ENCODE results near the gene DPP6. TPM values are rescaled to one million over a fixed set of nuclear protein-coding genes. Genes with fewer than 3 reads are reported as not detected.

DPP6 gene
- total RNA-seq, 1 experiment from 2014 or later, result 1.1 TPM

- Histone ChIP-seq H3K27me3 (ENCODE audit: control insufficient read depth, insufficient read depth, low read length) (no peaks in the 10 kb centered on the region), H3K4me3 (ENCODE audit: insufficient read depth, low read depth, low read length) (no peak overlapping the region), H3K36me3 (replicated peaks; ENCODE audit: control insufficient read depth, insufficient read depth, low read length) (no peaks in the 10 kb centered on the region)
- DNase-seq, result no peak
Measured at GRCh38 chr7:154783281-154783909, 731.2 kb downstream of the DPP6 start.

- Histone ChIP-seq H3K4me3 (ENCODE audit: insufficient read depth, low read depth, low read length) (no peak overlapping the region), H3K27me3 (ENCODE audit: control insufficient read depth, insufficient read depth, low read length) (no peaks in the 10 kb centered on the region), H3K36me3 (replicated peaks; ENCODE audit: control insufficient read depth, insufficient read depth, low read length) (no peaks in the 10 kb centered on the region)
- no peak for DNase-seq
Measured at GRCh38 chr7:154785898-154786297, 733.7 kb downstream of the DPP6 start.

GRCh38 chr7:154789404-154789803 lies 737.2 kb downstream of the DPP6 start:
- no peak overlapping the region for H3K4me3 ChIP-seq (ENCODE audit: insufficient read depth, low read depth, low read length)
- DNase-seq, result peak; percentile 63

GRCh38 chr7:154791611-154792010 lies 739.4 kb downstream of the DPP6 start:
- no peak overlapping the region for H3K4me3 ChIP-seq (ENCODE audit: insufficient read depth, low read depth, low read length)
- no peak for DNase-seq
- peaks cover 2% of the 10 kb centered on the region; the same call in 1 of the 2 replicates for H3K27me3 ChIP-seq (ENCODE audit: control insufficient read depth, insufficient read depth, low read length)
- no peaks in the 10 kb centered on the region for H3K36me3 ChIP-seq (replicated peaks; ENCODE audit: control insufficient read depth, insufficient read depth, low read length)

More at GRCh38 chr7:154789404-154789803, 737.2 kb downstream of the DPP6 start:
- Histone ChIP-seq H3K27me3 (ENCODE audit: control insufficient read depth, insufficient read depth, low read length) (peaks cover 2% of the 10 kb centered on the region; the same call in 1 of the 2 replicates), H3K36me3 (replicated peaks; ENCODE audit: control insufficient read depth, insufficient read depth, low read length) (no peaks in the 10 kb centered on the region)

DNA sequence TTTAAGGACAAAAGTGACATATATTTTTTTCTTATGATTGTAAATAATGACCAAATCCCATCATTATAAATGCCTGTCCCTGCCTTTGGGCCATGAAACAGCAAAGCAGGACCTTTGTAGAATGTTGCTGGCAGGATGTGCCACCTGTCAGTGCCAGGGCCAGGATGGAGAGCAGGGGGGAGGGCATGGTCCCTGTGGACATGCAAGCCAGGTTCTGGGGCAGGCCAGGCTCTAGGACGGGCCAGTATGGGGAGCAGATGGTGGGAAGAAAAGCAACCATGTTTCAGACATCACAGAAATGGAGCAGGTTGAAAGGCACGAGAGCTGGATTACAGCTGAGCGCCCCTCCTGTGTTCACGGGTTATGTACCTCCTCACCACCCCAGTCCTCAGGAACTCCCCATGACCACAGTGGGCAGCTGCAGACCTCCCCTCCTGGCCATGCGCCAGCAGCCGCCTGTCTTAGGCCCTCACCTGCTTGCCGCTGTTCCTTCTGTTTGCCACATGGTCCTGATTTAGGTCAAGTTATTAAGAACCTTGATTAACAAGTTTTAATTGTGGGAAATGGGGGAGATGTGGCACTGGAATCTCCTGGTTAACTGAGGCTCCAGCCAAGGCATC lies 740.3 kb downstream of the DPP6 start:
- DNase-seq, result no peak
- no peaks in the 10 kb centered on the region for H3K36me3 ChIP-seq (replicated peaks; ENCODE audit: control insufficient read depth, insufficient read depth, low read length)
- H3K4me3 ChIP-seq (ENCODE audit: insufficient read depth, low read depth, low read length), result no peak overlapping the region
- H3K27me3 ChIP-seq (ENCODE audit: control insufficient read depth, insufficient read depth, low read length), result peaks cover 2% of the 10 kb centered on the region; the same call in 1 of the 2 replicates

GRCh38 chr7:154794147-154794780 lies 742.1 kb downstream of the DPP6 start:
- peak overlapping the region; percentile 17; the same call in 1 of the 2 replicates for H3K4me3 ChIP-seq (ENCODE audit: insufficient read depth, low read depth, low read length)
- peaks cover 2% of the 10 kb centered on the region; the same call in 1 of the 2 replicates for H3K27me3 ChIP-seq (ENCODE audit: control insufficient read depth, insufficient read depth, low read length)
- H3K36me3 ChIP-seq (replicated peaks; ENCODE audit: control insufficient read depth, insufficient read depth, low read length), result no peaks in the 10 kb centered on the region
- peak; percentile 95 for DNase-seq

DNA sequence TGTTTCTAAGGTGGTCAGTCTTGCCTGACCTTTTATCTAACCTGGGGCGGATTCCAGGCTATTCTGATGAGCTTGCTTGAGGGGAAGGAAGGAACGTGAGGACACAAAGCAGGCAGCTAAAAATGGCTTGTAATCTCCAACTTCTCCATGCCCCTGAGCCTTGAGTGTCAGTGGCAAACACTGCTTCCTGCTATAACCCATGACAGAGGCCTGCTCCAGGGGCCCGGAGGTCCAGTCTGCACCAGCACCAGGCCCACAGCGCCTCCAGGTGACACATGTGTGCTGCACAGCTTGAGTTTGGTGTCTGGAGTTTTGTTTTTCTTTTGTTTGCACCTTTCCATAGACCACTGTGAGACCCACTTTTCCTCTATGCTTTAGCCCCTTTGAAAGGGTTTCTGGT lies 742.8 kb downstream of the DPP6 start:
- no peak overlapping the region for H3K4me3 ChIP-seq (ENCODE audit: insufficient read depth, low read depth, low read length)
- H3K27me3 ChIP-seq (ENCODE audit: control insufficient read depth, insufficient read depth, low read length), result peaks cover 2% of the 10 kb centered on the region; the same call in 1 of the 2 replicates
- H3K36me3 ChIP-seq (replicated peaks; ENCODE audit: control insufficient read depth, insufficient read depth, low read length), result no peaks in the 10 kb centered on the region
- DNase-seq, result peak; percentile 62

DNA sequence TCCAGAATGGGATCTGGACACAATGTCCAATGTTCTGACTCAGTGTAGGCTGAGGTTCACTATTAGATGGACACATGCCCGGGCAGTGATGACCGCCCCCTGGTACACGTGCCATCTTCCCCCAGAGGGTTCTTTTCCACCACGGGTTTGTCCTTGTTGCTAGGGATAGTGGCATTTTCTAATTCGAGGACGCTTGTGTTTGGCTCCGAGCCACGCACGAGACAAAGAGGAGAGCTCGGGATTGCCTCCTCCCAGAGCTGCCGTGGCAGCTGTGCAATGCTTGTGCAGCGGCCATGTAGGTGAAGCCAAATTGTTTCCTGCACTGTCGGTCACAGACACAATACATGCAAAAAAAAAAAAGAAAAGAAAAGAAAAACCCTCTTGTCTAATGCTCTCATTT lies 743.2 kb downstream of the DPP6 start:
- peaks cover 2% of the 10 kb centered on the region; the same call in 1 of the 2 replicates for H3K27me3 ChIP-seq (ENCODE audit: control insufficient read depth, insufficient read depth, low read length)

GRCh38 chr7:154804449-154804848 lies 752.3 kb downstream of the DPP6 start:
- no peaks in the 10 kb centered on the region for H3K27me3 ChIP-seq (ENCODE audit: control insufficient read depth, insufficient read depth, low read length)
- no peaks in the 10 kb centered on the region for H3K36me3 ChIP-seq (replicated peaks; ENCODE audit: control insufficient read depth, insufficient read depth, low read length)
- H3K4me3 ChIP-seq (ENCODE audit: insufficient read depth, low read depth, low read length), result no peak overlapping the region
- DNase-seq, result no peak

More for the DNA sequence above, 743.2 kb downstream of the DPP6 start:
- Histone ChIP-seq H3K4me3 (ENCODE audit: insufficient read depth, low read depth, low read length) (no peak overlapping the region), H3K36me3 (replicated peaks; ENCODE audit: control insufficient read depth, insufficient read depth, low read length) (no peaks in the 10 kb centered on the region)
- no peak for DNase-seq

DNA sequence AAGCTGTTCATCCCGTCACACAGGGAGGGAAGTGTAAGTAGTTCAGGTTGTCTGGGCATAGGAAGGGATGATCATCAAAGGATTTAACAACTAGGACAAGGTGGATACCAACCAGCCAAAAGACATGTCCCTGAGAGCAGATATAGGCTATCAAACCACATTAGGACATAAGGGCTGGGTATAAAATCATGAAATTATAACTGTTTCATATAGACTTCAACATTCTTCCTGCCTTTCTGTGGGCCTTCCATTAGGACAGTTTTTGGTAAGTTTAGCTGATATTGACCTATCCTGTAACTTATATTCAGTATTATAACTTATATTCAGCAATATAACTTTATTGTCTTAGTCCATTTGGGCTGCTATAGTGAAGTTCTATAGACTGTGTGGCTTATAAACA lies 759.8 kb downstream of the DPP6 start:
- no peaks in the 10 kb centered on the region for H3K36me3 ChIP-seq (replicated peaks; ENCODE audit: control insufficient read depth, insufficient read depth, low read length)
- DNase-seq, result no peak
- H3K4me3 ChIP-seq (ENCODE audit: insufficient read depth, low read depth, low read length), result no peak overlapping the region
- no peaks in the 10 kb centered on the region; the same call in 1 of the 2 replicates for H3K27me3 ChIP-seq (ENCODE audit: control insufficient read depth, insufficient read depth, low read length)

DNA sequence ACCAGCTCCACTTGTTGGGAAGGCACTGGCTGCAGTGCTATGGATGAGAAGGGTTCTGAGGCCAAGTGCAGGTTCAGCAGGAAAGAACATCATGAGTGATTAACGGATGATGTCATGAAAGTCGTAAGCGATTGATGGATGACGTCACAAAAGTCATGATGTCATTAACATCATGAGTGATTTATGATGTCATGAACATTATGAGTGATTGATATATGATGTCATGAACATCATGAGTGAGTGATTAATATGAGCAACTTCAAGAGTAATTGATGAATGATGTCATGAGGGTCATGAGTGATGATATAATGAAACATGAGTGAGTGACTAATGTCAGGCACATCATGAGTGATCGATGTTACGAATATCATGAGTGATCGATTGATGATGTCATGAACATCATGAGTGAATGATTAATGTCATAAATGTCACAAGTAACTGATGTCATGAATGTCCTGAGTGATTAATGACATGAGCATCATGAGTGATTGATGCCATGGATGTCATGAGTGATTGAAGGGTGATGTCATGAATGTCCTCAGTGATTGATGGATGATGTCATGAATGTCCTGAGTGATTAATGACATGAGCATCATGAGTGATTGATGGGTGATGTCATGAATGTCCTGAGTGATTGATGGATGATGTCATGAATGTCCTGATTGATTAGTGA lies 765.2 kb downstream of the DPP6 start:
- H3K27me3 ChIP-seq (ENCODE audit: control insufficient read depth, insufficient read depth, low read length), result no peaks in the 10 kb centered on the region; the same call in 1 of the 2 replicates
- DNase-seq, result no peak
- no peaks in the 10 kb centered on the region for H3K36me3 ChIP-seq (replicated peaks; ENCODE audit: control insufficient read depth, insufficient read depth, low read length)
- H3K4me3 ChIP-seq (ENCODE audit: insufficient read depth, low read depth, low read length), result no peak overlapping the region

DNA sequence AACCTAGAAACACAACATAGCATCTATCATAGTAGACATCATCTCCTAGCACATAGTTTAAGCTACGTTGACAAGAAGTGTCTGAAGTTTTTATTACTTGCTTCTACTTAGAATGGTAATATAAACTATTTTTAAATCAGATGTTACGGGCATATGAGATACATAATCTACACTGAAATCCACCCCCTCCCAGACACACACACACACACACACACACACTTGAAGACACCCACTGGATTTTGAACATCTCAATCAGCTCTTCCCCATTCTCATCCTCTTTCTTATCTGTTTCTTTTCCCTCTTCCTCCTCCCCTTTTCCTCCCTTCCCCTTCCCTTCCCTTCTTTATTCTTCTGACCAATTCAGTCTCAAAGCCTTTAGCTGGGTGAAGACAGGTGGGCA lies 774.8 kb downstream of the DPP6 start:
- H3K27me3 ChIP-seq (ENCODE audit: control insufficient read depth, insufficient read depth, low read length), result no peaks in the 10 kb centered on the region
- H3K36me3 ChIP-seq (replicated peaks; ENCODE audit: control insufficient read depth, insufficient read depth, low read length), result no peaks in the 10 kb centered on the region
- DNase-seq, result no peak
- no peak overlapping the region for H3K4me3 ChIP-seq (ENCODE audit: insufficient read depth, low read depth, low read length)

GRCh38 chr7:154832557-154833138 lies 780.5 kb downstream of the DPP6 start:
- Histone ChIP-seq H3K27me3 (ENCODE audit: control insufficient read depth, insufficient read depth, low read length) (no peaks in the 10 kb centered on the region), H3K4me3 (ENCODE audit: insufficient read depth, low read depth, low read length) (no peak overlapping the region)
- peak; percentile 72 for DNase-seq

DNA sequence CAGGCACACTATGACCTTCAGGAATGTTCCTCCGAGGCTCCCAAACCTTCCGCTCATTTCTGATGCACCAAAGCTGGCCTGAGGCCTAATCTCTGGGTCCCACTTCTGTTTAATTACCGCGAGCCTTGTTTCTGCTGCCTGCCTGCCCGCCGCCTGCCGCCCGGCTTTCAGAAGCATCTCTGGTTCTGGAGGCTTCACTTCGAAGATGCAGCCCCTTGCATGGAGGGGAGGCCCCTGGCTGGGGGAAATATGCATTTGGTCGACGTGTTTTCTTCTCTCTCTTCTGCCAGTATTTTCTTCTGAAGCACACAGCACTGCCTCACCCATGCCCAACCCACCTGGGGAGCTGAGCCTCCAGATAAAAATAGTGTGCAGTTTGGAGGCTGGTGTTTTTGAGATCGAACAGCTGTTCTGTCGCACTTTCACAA lies 783.8 kb downstream of the DPP6 start:
- no peaks in the 10 kb centered on the region for H3K36me3 ChIP-seq (replicated peaks; ENCODE audit: control insufficient read depth, insufficient read depth, low read length)
- H3K27me3 ChIP-seq (ENCODE audit: control insufficient read depth, insufficient read depth, low read length), result no peaks in the 10 kb centered on the region
- DNase-seq, result no peak
- no peak overlapping the region for H3K4me3 ChIP-seq (ENCODE audit: insufficient read depth, low read depth, low read length)

More at GRCh38 chr7:154832557-154833138, 780.5 kb downstream of the DPP6 start:
- H3K36me3 ChIP-seq (replicated peaks; ENCODE audit: control insufficient read depth, insufficient read depth, low read length), result no peaks in the 10 kb centered on the region
